ENCODE data around the gene EFNA5.

The EFNA5 gene

GRCh38 chr5:107705402-107706014, 34.8 kb upstream of the EFNA5 start:
- Histone ChIP-seq H2BK5ac (ENCODE audit: low read length) (no peak overlapping the region), H3K18ac (ENCODE audit: low read length) (peak overlapping the region; percentile 18), H2BK15ac (replicated peaks; ENCODE audit: low read depth) (no peak overlapping the region), H3K36me3 (ENCODE audit: control insufficient read depth, insufficient read depth, low read length) (no peaks in the 10 kb centered on the region), H3K4ac (ENCODE audit: low read depth, low read length) (no peak overlapping the region), H3K4me1 (ENCODE audit: control insufficient read depth, low read depth, low read length) (no peaks in the 10 kb centered on the region), H2BK120ac (ENCODE audit: low read depth, low read length) (no peak overlapping the region), H3K9ac (ENCODE audit: low read length) (no peak overlapping the region), H3K4me2 (ENCODE audit: low read length) (no peak overlapping the region), H4K8ac (ENCODE audit: low read depth, low read length) (no peak overlapping the region), H4K5ac (ENCODE audit: low read length) (no peak overlapping the region), H3K79me1 (ENCODE audit: low read length) (no peaks in the 10 kb centered on the region), H2AK5ac (ENCODE audit: low read length) (no peak overlapping the region), H3K56ac (ENCODE audit: low read length) (no peak overlapping the region), H3K27me3 (ENCODE audit: insufficient read depth, low read length, poor library complexity) (no peaks in the 10 kb centered on the region), H3K27ac (ENCODE audit: low read depth, low read length) (no peak overlapping the region), H3K4me3 (ENCODE audit: low read length) (no peak overlapping the region), H3K23ac (ENCODE audit: low read length) (no peak overlapping the region), H3K79me2 (ENCODE audit: control insufficient read depth, insufficient read depth, low read length) (no peaks in the 10 kb centered on the region)
- DNase-seq: no peak
- WGBS (ENCODE audit: extremely low coverage, insufficient coverage, low lambda C conversion rate): no CpG with 5 or more reads among the region's 5 CpGs

DNA sequence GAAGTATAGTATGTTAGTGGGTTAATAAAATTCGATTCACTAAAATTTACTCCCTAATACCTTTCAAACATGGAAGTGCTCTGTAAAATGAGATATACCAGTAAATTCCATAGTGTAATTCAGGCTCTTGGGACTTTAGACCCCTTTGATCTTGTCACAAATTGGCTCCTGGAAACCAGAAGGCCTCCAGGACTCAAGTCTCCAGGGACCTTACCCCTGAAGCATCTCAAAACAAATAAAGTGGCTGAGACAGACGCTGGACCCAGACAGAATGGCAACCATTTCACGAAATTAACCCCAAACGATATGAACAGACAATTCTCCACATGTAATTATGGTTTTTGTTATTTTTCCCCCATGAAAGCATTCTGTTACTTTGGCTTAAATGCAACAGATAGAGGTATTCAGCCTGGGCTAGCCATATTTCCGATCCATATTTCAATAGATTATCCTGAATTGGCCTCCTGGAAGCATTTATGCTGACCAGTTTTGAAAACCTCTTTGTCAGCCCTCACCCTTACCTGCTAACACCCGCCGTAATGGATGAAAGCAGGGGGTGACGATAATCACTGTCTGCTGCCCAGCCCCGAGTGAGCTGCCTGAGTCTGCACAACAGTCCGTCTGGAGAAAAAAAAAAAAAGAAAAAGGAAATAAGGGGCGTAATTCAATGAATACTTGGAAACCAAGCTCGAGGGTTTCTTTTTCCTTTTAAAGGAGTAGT, 34.1 kb upstream of the EFNA5 start:
- Histone ChIP-seq H2BK5ac (ENCODE audit: low read length) (no peak overlapping the region), H3K9ac (ENCODE audit: low read length) (no peak overlapping the region), H3K36me3 (ENCODE audit: control insufficient read depth, insufficient read depth, low read length) (no peaks in the 10 kb centered on the region), H4K8ac (ENCODE audit: low read depth, low read length) (no peak overlapping the region), H3K4me1 (ENCODE audit: control insufficient read depth, low read depth, low read length) (no peaks in the 10 kb centered on the region), H3K4me2 (ENCODE audit: low read length) (no peak overlapping the region), H3K79me2 (ENCODE audit: control insufficient read depth, insufficient read depth, low read length) (no peaks in the 10 kb centered on the region), H3K27me3 (ENCODE audit: insufficient read depth, low read length, poor library complexity) (no peaks in the 10 kb centered on the region), H2AK5ac (ENCODE audit: low read length) (no peak overlapping the region), H3K79me1 (ENCODE audit: low read length) (no peaks in the 10 kb centered on the region), H3K4me3 (ENCODE audit: low read length) (no peak overlapping the region), H4K5ac (ENCODE audit: low read length) (no peak overlapping the region), H3K4ac (ENCODE audit: low read depth, low read length) (peak overlapping the region; percentile 71), H3K27ac (ENCODE audit: low read depth, low read length) (no peak overlapping the region), H2BK15ac (replicated peaks; ENCODE audit: low read depth) (no peak overlapping the region), H3K23ac (ENCODE audit: low read length) (no peak overlapping the region), H2BK120ac (ENCODE audit: low read depth, low read length) (no peak overlapping the region), H3K56ac (ENCODE audit: low read length) (no peak overlapping the region), H3K18ac (ENCODE audit: low read length) (no peak overlapping the region)
- no peak for DNase-seq
- no CpG with 5 or more reads among the region's 12 CpGs for WGBS (ENCODE audit: extremely low coverage, insufficient coverage, low lambda C conversion rate)

DNA sequence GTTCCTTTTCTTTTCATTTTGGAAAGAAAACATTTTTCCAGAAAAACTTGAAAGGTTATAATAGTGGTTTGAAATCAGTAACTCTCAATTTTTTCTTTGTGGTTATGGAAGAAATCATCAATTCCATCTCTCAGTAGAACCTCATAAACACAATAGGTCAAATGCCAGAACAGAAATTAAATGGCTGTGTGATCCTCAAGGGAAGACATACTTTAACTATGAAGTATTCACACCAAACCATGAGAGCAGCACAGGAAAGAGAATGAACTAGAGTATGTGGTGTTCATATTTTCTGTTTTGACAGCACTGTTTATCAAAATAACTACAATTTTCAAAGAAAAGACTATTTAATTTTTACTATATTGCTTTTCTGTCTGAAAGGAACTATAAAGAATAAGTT, 29.7 kb upstream of the EFNA5 start:
- Histone ChIP-seq H3K4ac (ENCODE audit: low read depth, low read length) (no peak overlapping the region), H3K9ac (ENCODE audit: low read length) (no peak overlapping the region), H2AK5ac (ENCODE audit: low read length) (no peak overlapping the region), H3K4me1 (ENCODE audit: control insufficient read depth, low read depth, low read length) (no peaks in the 10 kb centered on the region), H3K36me3 (ENCODE audit: control insufficient read depth, insufficient read depth, low read length) (no peaks in the 10 kb centered on the region), H3K27ac (ENCODE audit: low read depth, low read length) (no peak overlapping the region), H3K56ac (ENCODE audit: low read length) (no peak overlapping the region), H3K27me3 (ENCODE audit: insufficient read depth, low read length, poor library complexity) (no peaks in the 10 kb centered on the region), H3K18ac (ENCODE audit: low read length) (no peak overlapping the region), H2BK120ac (ENCODE audit: low read depth, low read length) (no peak overlapping the region), H2BK15ac (replicated peaks; ENCODE audit: low read depth) (no peak overlapping the region), H3K79me1 (ENCODE audit: low read length) (no peaks in the 10 kb centered on the region), H2BK5ac (ENCODE audit: low read length) (no peak overlapping the region), H4K8ac (ENCODE audit: low read depth, low read length) (no peak overlapping the region), H3K23ac (ENCODE audit: low read length) (no peak overlapping the region), H4K5ac (ENCODE audit: low read length) (no peak overlapping the region), H3K4me3 (ENCODE audit: low read length) (no peak overlapping the region), H3K4me2 (ENCODE audit: low read length) (no peak overlapping the region), H3K79me2 (ENCODE audit: control insufficient read depth, insufficient read depth, low read length) (no peaks in the 10 kb centered on the region)
- no peak for DNase-seq

DNA sequence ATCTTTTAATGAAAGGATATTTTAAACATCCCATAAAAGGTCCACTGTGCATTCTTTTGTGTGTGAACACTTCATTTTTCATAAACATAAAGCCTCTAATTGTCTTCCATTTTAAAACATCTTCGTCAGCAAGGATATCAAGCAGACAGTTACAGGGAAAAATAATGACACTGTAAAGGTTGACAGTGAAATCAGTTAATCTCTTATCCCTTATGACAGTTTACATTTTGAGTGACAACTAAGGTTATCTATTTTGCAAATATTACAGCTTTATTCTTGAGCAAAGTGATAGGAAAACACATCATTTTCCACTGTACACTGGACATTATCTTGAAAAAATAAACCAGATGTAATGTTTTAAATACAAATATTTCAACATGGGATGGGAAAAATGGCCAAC, 28.7 kb upstream of the EFNA5 start:
- Histone ChIP-seq H3K4me1 (ENCODE audit: control insufficient read depth, low read depth, low read length) (no peaks in the 10 kb centered on the region), H3K23ac (ENCODE audit: low read length) (no peak overlapping the region), H4K8ac (ENCODE audit: low read depth, low read length) (no peak overlapping the region), H3K27ac (ENCODE audit: low read depth, low read length) (no peak overlapping the region), H3K18ac (ENCODE audit: low read length) (no peak overlapping the region), H2BK120ac (ENCODE audit: low read depth, low read length) (no peak overlapping the region), H3K9ac (ENCODE audit: low read length) (no peak overlapping the region), H2AK5ac (ENCODE audit: low read length) (no peak overlapping the region), H2BK15ac (replicated peaks; ENCODE audit: low read depth) (no peak overlapping the region), H3K4ac (ENCODE audit: low read depth, low read length) (no peak overlapping the region), H3K79me2 (ENCODE audit: control insufficient read depth, insufficient read depth, low read length) (no peaks in the 10 kb centered on the region), H3K56ac (ENCODE audit: low read length) (no peak overlapping the region), H3K36me3 (ENCODE audit: control insufficient read depth, insufficient read depth, low read length) (no peaks in the 10 kb centered on the region), H3K79me1 (ENCODE audit: low read length) (no peaks in the 10 kb centered on the region), H3K4me2 (ENCODE audit: low read length) (no peak overlapping the region), H2BK5ac (ENCODE audit: low read length) (no peak overlapping the region), H4K5ac (ENCODE audit: low read length) (no peak overlapping the region), H3K4me3 (ENCODE audit: low read length) (no peak overlapping the region), H3K27me3 (ENCODE audit: insufficient read depth, low read length, poor library complexity) (no peaks in the 10 kb centered on the region)
- WGBS (ENCODE audit: extremely low coverage, insufficient coverage, low lambda C conversion rate): no CpG with 5 or more reads among the region's 1 CpG
- DNase-seq: no peak

GRCh38 chr5:107698286-107698685, 27.5 kb upstream of the EFNA5 start:
- no peak for DNase-seq

DNA sequence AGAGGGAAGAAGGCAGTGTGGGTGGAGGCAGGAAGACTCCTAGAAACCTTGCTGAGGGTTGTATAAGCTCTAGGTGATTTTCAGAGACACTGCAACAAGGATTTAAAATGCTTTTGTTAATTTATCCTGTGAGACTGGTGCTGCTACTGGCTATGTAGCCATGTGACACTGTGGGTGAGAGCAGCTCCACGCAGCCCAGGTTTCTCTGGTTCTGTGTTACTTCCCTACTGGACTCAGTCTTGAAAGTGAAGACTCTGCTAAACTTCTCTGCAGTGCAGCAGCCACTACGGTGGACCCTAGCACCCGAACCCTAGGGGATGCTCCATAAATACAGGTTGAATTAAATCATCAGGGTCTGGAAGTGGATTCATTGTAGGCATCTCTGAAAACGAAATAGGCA, 25.8 kb upstream of the EFNA5 start:
- no peak for DNase-seq
- Histone ChIP-seq H3K79me1 (ENCODE audit: low read length) (no peaks in the 10 kb centered on the region), H3K56ac (ENCODE audit: low read length) (no peak overlapping the region), H4K8ac (ENCODE audit: low read depth, low read length) (no peak overlapping the region), H3K23ac (ENCODE audit: low read length) (no peak overlapping the region), H3K18ac (ENCODE audit: low read length) (no peak overlapping the region), H3K79me2 (ENCODE audit: control insufficient read depth, insufficient read depth, low read length) (no peaks in the 10 kb centered on the region), H3K27me3 (ENCODE audit: insufficient read depth, low read length, poor library complexity) (no peaks in the 10 kb centered on the region), H2BK15ac (replicated peaks; ENCODE audit: low read depth) (no peak overlapping the region), H4K5ac (ENCODE audit: low read length) (peak overlapping the region; percentile 41), H2AK5ac (ENCODE audit: low read length) (no peak overlapping the region), H3K36me3 (ENCODE audit: control insufficient read depth, insufficient read depth, low read length) (no peaks in the 10 kb centered on the region), H3K4me3 (ENCODE audit: low read length) (no peak overlapping the region), H3K9ac (ENCODE audit: low read length) (no peak overlapping the region), H2BK120ac (ENCODE audit: low read depth, low read length) (no peak overlapping the region), H3K4me1 (ENCODE audit: control insufficient read depth, low read depth, low read length) (no peaks in the 10 kb centered on the region), H3K4me2 (ENCODE audit: low read length) (no peak overlapping the region), H3K4ac (ENCODE audit: low read depth, low read length) (no peak overlapping the region), H2BK5ac (ENCODE audit: low read length) (no peak overlapping the region), H3K27ac (ENCODE audit: low read depth, low read length) (no peak overlapping the region)
- no CpG with 5 or more reads among the region's 4 CpGs for WGBS (ENCODE audit: extremely low coverage, insufficient coverage, low lambda C conversion rate)

More at GRCh38 chr5:107698286-107698685, 27.5 kb upstream of the EFNA5 start:
- H3K4me1 ChIP-seq (ENCODE audit: control insufficient read depth, low read depth, low read length): no peaks in the 10 kb centered on the region
- no peak overlapping the region for H2BK120ac ChIP-seq (ENCODE audit: low read depth, low read length)
- H3K4ac ChIP-seq (ENCODE audit: low read depth, low read length): no peak overlapping the region
- no peak overlapping the region for H3K27ac ChIP-seq (ENCODE audit: low read depth, low read length)
- H3K56ac ChIP-seq (ENCODE audit: low read length): no peak overlapping the region
- H2BK15ac ChIP-seq (replicated peaks; ENCODE audit: low read depth): no peak overlapping the region
- H3K27me3 ChIP-seq (ENCODE audit: insufficient read depth, low read length, poor library complexity): no peaks in the 10 kb centered on the region
- no peak overlapping the region for H2AK5ac ChIP-seq (ENCODE audit: low read length)
- WGBS (ENCODE audit: extremely low coverage, insufficient coverage, low lambda C conversion rate): no CpG with 5 or more reads among the region's 2 CpGs
- H3K4me2 ChIP-seq (ENCODE audit: low read length): no peak overlapping the region
- no peak overlapping the region for H3K9ac ChIP-seq (ENCODE audit: low read length)
- no peaks in the 10 kb centered on the region for H3K79me1 ChIP-seq (ENCODE audit: low read length)
- no peaks in the 10 kb centered on the region for H3K79me2 ChIP-seq (ENCODE audit: control insufficient read depth, insufficient read depth, low read length)
- no peak overlapping the region for H4K5ac ChIP-seq (ENCODE audit: low read length)
- no peak overlapping the region for H3K23ac ChIP-seq (ENCODE audit: low read length)
- H3K4me3 ChIP-seq (ENCODE audit: low read length): no peak overlapping the region
- H2BK5ac ChIP-seq (ENCODE audit: low read length): no peak overlapping the region
- H3K36me3 ChIP-seq (ENCODE audit: control insufficient read depth, insufficient read depth, low read length): no peaks in the 10 kb centered on the region
- H4K8ac ChIP-seq (ENCODE audit: low read depth, low read length): no peak overlapping the region
- H3K18ac ChIP-seq (ENCODE audit: low read length): no peak overlapping the region

All from mesendoderm (in vitro differentiated cells).